Gastrocnemius medialis (tissue), 4 donors: Measurements from ENCODE around the gene FARS2. TPM values are rescaled to one million over a fixed set of nuclear protein-coding genes. Genes with fewer than 3 reads are reported as not detected.

Experiments
- ATAC-seq, 2 donors: fragments of 150-250 bp; one replicate each; pipeline ENCODE4 v1.9.1; 2016
- DNase-seq, 2 donors: peaks; one replicate each; pipeline ENCODE4 v3.0.0-alpha.2; 2019
- H3K27ac ChIP-seq, 4 donors: fragments of 200-600 bp; sonication (generic); 1 replicate in 1 of 4; 2 replicates in 3 of 4; pipeline ENCODE4 v1.5.1; 2016 to 2018; ENCODE audit warnings: mild to moderate bottlenecking in 2 of 4, moderate library complexity in 1 of 4
- H3K27me3 ChIP-seq, 3 donors: fragments of 200-600 bp; sonication (generic) in 2 of 3; 1 replicate in 1 of 3; 2 replicates in 2 of 3; pipeline versions ENCODE4 v1.5.1 to v1.6.0; 2016 to 2019; ENCODE audit warnings: mild to moderate bottlenecking in 1 of 3, moderate library complexity in 1 of 3
- H3K36me3 ChIP-seq, 2 donors: fragments of 200-600 bp; sonication (generic) in 1 of 2; one replicate each; pipeline ENCODE4 v1.5.1; 2017 to 2018
- H3K4me1 ChIP-seq, 2 donors: fragments of 200-600 bp; sonication (generic) in 1 of 2; one replicate each; pipeline ENCODE4 v1.5.1; 2016 to 2017; ENCODE audit warnings: mild to moderate bottlenecking in 2 of 2
- H3K4me3 ChIP-seq, 4 donors: fragments of 200-600 bp; sonication (generic) in 3 of 4; 1 replicate in 1 of 4; 2 replicates in 3 of 4; pipeline ENCODE4 v1.5.1; 2016 to 2019; ENCODE audit warnings: mild to moderate bottlenecking in 2 of 4
- H3K9me3 ChIP-seq, 3 donors: fragments of 200-600 bp; sonication (generic) in 2 of 3; 1 replicate in 1 of 3; 2 replicates in 2 of 3; pipeline ENCODE4 v1.5.1; 2016 to 2019
- POLR2A ChIP-seq, 2 donors: fragments of 450-650 bp; IDR thresholded peaks; one replicate each; pipeline ENCODE4 v1.6.1; 2017; ENCODE audit warnings: antibody characterized with exemption in 2 of 2, mild to moderate bottlenecking in 2 of 2, moderate library complexity in 2 of 2
- in situ Hi-C, 4 donors: fragments of 200-750 bp; cut with MboI; loops; one replicate each; pipeline versions ENCODE4 v1.15.0 to v1.8.0; 2017; ENCODE audit warnings: low sequenced_read_pairs in 4 of 4
- intact Hi-C: fragments of 100-400 bp; cut with DNase I; formaldehyde crosslinking; loops from one replicate; pipeline ENCODE4 v1.15.1; 2023; ENCODE audit warnings: low total_unique reads
- total RNA-seq, 4 donors: library from RNA; depleted of rRNA; stranded (reverse); fragments of >200 nt; gene quantifications; one replicate each; pipeline versions ENCODE4 v1.1.0 to v1.2.3, GENCODE V29; 2016
- TF ChIP-seq, protein P1 (sequence below), 5 experiments: fragments of 450-650 bp in 3 of 5; fragments of 200-600 bp in 2 of 5; sonication (generic) in 2 of 5; IDR thresholded peaks in 4 of 5; conservative IDR thresholded peaks in 1 of 5; 1 replicate in 4 of 5; 2 replicates in 1 of 5; pipeline ENCODE4 v1.5.1; 2016 to 2019; ENCODE audit warnings: antibody characterized with exemption in 5 of 5, mild to moderate bottlenecking in 3 of 5, moderate library complexity in 3 of 5

Gene FARS2
- total RNA-seq, 4 donors from 2014 or later, result 13.6 to 24.0 (median 15.8) TPM

DNA sequence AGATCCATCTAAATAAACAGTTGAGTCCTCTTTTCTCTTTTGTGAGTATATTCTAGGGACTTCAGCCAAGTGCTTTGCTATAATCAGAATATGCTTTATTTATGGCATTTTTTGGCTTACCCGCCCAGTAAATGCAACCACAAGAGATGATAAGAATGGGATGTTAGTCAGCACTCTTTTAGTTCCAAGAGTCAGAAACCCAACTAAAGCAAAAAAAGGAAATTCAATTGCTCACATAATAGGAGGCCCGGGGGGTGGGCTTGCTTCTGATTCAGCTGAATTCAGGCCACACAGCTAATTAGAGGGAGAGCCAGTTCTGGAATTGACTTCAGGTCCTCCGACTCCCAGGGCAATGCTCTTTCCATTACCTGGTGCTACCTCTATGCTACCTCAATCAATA is 250.6 kb downstream of the FARS2 start:
- Histone ChIP-seq H3K36me3 (no peaks in the 10 kb centered on the region), H3K4me3 (no peak overlapping the region), H3K27me3 (no peaks in the 10 kb centered on the region), H3K4me1 (no peaks in the 10 kb centered on the region), H3K27ac (no peak overlapping the region), H3K9me3 (no peaks in the 10 kb centered on the region)
- ATAC-seq, result no peak
- TF ChIP-seq POLR2A (IDR thresholded peaks at IDR 0.05), result no peak
- TF ChIP-seq, protein P1, sequence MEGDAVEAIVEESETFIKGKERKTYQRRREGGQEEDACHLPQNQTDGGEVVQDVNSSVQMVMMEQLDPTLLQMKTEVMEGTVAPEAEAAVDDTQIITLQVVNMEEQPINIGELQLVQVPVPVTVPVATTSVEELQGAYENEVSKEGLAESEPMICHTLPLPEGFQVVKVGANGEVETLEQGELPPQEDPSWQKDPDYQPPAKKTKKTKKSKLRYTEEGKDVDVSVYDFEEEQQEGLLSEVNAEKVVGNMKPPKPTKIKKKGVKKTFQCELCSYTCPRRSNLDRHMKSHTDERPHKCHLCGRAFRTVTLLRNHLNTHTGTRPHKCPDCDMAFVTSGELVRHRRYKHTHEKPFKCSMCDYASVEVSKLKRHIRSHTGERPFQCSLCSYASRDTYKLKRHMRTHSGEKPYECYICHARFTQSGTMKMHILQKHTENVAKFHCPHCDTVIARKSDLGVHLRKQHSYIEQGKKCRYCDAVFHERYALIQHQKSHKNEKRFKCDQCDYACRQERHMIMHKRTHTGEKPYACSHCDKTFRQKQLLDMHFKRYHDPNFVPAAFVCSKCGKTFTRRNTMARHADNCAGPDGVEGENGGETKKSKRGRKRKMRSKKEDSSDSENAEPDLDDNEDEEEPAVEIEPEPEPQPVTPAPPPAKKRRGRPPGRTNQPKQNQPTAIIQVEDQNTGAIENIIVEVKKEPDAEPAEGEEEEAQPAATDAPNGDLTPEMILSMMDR (IDR thresholded peaks at IDR 0.05 in 4 of 5, conservative IDR thresholded peaks at IDR 0.05 in 1 of 5), result no peak
- no peak for DNase-seq
- intact Hi-C loops (no loop called here), in situ Hi-C loops (no loop called here)

DNA sequence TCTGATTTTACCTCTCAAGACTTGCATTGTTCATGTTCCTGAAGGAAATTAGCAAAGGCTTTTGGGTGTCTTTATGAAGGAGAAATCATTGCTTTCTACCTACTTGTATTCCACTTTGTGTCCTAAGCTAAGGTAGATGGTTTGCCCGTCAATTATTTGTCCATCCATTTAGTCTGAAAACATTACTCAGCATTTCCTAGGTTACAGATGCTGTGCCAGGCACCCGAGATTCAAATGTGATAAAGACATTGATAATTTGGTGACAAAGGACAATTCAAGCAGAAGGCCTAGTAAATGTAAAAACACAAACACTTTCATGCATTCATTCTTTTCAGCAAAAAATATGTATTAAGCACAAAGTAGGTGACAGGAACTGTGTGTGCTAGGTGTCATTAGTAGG is 251.1 kb downstream of the FARS2 start:
- intact Hi-C loops (no loop called here), in situ Hi-C loops (no loop called here)
- H3K4me3 ChIP-seq, result no peak overlapping the region
- H3K27me3 ChIP-seq, result no peaks in the 10 kb centered on the region
- DNase-seq, result no peak
- no peak overlapping the region for H3K27ac ChIP-seq
- no peak for ATAC-seq
- H3K4me1 ChIP-seq, result no peaks in the 10 kb centered on the region
- TF ChIP-seq, protein P1 (IDR thresholded peaks at IDR 0.05 in 4 of 5, conservative IDR thresholded peaks at IDR 0.05 in 1 of 5), result no peak
- no peak for TF ChIP-seq POLR2A (IDR thresholded peaks at IDR 0.05)
- H3K9me3 ChIP-seq, result no peaks in the 10 kb centered on the region
- no peaks in the 10 kb centered on the region for H3K36me3 ChIP-seq

DNA sequence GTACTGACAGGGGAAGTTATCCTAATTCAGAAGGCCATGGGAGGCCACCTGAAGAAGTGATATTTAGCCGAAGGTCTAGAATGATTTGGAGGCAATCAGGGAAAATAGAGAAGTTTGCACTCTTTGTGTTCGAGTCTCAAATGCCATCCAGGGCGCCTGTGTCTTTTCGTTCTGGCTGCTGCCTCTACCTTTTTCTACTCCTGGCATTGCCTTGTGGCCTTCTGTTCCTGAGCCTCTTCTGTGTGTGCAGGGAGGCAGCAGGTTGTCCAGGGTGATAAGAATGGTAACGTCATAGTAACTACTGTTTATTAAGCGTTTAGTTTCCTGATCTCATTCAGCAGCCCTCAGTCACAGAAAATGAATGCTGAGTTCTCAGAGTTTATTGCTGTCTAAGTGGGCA is 252.1 kb downstream of the FARS2 start:
- in situ Hi-C loops (no loop called here), intact Hi-C loops (no loop called here)
- H3K27me3 ChIP-seq, result no peaks in the 10 kb centered on the region
- TF ChIP-seq, protein P1 (IDR thresholded peaks at IDR 0.05 in 4 of 5, conservative IDR thresholded peaks at IDR 0.05 in 1 of 5), result no peak
- TF ChIP-seq POLR2A (IDR thresholded peaks at IDR 0.05), result no peak
- H3K4me1 ChIP-seq, result no peaks in the 10 kb centered on the region
- no peak overlapping the region for H3K27ac ChIP-seq
- DNase-seq (no peak), ATAC-seq (no peak)
- H3K9me3 ChIP-seq, result no peaks in the 10 kb centered on the region
- no peaks in the 10 kb centered on the region for H3K36me3 ChIP-seq
- H3K4me3 ChIP-seq, result no peak overlapping the region

DNA sequence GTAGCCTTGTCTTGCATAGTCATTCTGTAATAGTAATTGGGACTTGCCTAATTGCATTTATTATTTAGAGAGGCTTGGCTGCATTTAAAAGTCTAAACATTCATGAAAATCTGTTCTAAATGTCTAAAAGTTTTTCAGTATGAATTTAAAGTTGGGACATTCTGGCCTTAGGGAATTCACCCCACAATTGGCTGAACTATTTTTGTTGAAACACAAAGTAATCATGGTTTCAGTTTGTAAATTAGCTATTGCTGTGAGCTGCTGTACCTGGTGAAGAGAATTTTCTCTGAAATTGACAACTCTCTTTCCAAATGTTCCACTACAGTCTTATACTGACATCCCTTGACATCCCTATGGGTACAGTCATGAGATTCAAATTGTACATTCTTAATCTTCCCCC is 253.0 kb downstream of the FARS2 start:
- H3K4me1 ChIP-seq, result no peaks in the 10 kb centered on the region
- H3K27ac ChIP-seq, result no peak overlapping the region
- no peaks in the 10 kb centered on the region for H3K27me3 ChIP-seq
- H3K9me3 ChIP-seq, result no peaks in the 10 kb centered on the region
- ATAC-seq, result no peak
- intact Hi-C loops (no loop called here), in situ Hi-C loops (no loop called here)
- no peak for TF ChIP-seq POLR2A (IDR thresholded peaks at IDR 0.05)
- DNase-seq, result no peak
- no peak overlapping the region for H3K4me3 ChIP-seq
- H3K36me3 ChIP-seq, result no peaks in the 10 kb centered on the region

DNA sequence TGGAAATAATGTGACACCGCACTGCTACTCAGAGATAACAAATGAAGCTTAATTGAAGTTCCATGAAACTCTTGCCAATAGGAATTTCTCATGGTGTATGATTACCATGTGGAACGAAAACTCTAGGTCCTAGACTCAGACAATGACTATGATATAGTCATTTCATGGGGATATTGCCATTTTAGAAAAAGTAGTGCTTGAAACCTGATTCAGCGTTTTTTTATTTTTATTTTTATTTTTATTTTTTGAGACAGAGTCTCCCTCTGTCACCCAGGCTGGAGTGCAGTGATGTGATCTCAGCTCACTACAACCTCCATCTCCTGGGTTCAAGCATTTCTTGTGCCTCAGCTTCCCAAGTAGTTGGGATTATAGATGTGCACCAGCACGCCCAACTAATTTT is 253.9 kb downstream of the FARS2 start:
- TF ChIP-seq, protein P1 (IDR thresholded peaks at IDR 0.05 in 4 of 5, conservative IDR thresholded peaks at IDR 0.05 in 1 of 5), result no peak
- TF ChIP-seq POLR2A (IDR thresholded peaks at IDR 0.05), result no peak
- H3K9me3 ChIP-seq, result no peaks in the 10 kb centered on the region
- no peak overlapping the region for H3K27ac ChIP-seq
- H3K4me1 ChIP-seq, result no peaks in the 10 kb centered on the region
- ATAC-seq (no peak), DNase-seq (no peak)
- H3K4me3 ChIP-seq, result no peak overlapping the region
- in situ Hi-C loops, result no loop called here
- H3K36me3 ChIP-seq, result no peaks in the 10 kb centered on the region
- intact Hi-C loops, result no loop called here
- H3K27me3 ChIP-seq, result no peaks in the 10 kb centered on the region
